NCI-H1092 (cell line): ENCODE data around the gene BMP2K.

Experiments used
- DNase-seq: peaks from one replicate; lab custom pipeline; 2025; lab: John Stamatoyannopoulos, UW

Gene BMP2K

DNA sequence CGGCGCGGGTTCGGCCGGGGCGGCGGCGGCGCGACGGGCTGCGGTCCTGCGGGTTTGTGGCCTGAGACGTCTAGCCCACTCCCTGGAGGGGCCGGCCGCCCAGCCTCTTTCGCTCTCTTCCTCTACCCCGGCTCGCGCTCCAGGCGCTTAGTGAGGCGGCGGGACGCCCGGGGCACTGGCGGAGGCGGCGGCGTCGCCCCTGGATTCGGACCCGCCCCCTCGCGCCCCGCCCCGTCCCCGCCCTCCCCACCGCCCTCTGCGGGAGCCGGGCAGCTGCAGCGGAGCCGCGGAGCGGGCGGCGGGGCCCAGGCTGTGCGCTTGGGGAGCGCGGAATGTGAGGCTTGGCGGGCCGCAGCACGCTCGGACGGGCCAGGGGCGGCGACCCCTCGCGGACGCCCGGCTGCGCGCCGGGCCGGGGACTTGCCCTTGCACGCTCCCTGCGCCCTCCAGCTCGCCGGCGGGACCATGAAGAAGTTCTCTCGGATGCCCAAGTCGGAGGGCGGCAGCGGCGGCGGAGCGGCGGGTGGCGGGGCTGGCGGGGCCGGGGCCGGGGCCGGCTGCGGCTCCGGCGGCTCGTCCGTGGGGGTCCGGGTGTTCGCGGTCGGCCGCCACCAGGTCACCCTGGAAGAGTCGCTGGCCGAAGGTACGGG lies at the start of gene BMP2K:
BMP2K (plus strand) TSS at position 272 of the 650 bp plus-strand sequence; CDS start at position 466, 194 bp downstream.
- peak; percentile 51 for DNase-seq

DNA sequence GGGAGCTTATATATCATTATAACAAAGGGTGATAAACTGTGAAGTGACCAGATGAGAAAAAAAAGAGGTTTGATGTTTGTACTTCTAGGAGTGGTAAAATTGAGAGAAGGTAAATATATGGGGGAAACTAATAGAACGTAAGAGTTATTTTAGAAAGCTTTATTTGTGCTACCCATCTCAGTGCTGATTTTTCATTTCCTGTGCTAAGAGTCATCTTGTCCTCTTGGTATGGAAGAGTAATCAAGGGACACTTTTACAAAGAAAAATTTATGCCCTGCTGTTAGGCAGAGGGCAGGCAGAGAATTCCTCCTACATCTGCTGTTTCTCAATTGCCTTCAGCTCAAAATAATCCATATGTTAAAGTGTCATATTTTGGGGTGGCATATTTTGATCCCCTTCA lies 49.6 kb upstream of the BMP2K start:
- no peak for DNase-seq

DNA sequence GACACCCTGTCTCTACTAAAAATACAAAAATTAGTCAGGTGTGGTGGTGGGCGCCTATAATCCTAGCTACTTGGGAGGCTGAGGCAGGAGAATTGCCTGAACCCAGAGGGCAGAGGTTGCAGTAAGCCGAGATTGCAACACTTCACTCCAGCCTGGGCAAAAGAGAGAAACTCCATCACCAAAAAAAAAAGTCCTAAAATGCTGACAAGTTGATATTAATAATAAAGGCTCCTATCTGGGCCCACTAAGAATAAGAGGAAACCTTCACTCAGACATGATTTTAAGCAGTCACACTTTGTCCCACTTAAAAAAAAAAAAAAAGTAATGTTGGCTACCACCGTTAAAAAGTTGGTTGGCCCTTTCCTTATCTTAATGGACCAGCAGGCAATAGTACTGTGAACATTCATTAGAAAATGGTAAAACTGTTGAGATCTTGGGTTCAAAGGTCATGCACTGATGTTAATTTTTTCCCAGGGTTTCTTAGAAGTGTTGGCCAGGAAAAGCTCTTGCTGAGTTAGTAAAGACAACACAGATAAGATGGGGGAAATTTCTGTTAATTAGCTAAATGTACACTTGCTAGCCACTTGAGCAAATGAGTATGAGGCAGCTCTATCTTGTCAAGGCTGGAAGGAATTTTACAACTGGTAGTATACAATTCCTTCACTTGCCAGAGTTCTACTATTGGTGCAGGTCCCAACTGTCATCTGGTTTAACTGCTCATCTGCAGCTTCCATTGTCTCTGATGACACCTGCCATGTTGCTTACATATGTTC lies 43.6 kb upstream of the BMP2K start:
- no peak for DNase-seq

DNA sequence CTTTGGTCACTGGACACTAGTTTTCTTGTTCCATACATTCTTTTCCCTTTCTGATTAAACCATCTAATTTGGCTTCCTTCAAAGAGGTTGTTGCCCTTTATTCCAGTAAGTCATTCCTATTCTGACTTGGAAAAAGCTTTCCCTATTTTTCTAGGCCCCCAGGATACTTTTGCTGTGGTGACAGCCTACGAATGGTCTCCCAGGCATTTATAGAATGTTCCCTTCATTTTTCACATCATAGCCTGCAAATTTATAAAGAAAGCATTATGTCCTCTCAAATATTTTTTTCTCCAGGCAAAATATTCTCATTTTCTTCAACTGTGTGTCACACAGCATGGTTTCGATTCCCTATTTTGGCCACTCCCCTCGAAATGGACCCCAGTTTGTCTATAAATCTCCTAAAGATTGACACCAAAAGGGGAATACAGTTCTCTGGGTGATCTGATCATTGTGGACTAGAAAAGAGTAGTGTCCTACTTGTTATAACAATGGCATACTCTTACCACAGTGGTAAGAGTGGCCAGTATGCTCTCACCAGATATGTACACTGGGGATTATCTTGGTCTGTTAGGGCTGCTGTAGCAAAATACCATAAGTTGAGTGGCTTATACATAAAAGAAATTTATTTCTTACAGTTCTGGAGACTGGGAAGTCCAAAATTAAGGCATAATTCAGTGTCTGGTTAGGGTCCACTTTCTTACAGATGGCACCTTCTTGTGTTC lies 41.5 kb upstream of the BMP2K start:
- DNase-seq = no peak

DNA sequence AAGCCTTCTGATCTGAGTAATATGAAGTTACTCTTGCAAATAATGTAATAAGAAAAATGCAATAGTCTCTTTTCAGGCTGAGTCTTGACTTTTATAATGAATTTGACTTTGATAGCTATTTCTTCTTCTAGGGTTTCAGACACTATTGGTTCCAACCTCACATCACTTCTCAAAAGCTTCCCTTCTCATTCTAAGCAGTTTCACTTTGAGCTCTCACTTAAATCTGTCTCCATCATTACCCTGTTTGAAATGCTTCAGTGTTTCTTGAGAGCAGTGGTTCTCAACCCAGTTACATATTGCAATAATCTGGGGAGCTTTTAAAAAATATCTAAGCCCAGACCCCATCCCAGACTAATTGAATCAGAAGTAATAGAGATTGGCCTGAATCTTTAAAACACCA lies 40.5 kb upstream of the BMP2K start:
- DNase-seq = no peak

DNA sequence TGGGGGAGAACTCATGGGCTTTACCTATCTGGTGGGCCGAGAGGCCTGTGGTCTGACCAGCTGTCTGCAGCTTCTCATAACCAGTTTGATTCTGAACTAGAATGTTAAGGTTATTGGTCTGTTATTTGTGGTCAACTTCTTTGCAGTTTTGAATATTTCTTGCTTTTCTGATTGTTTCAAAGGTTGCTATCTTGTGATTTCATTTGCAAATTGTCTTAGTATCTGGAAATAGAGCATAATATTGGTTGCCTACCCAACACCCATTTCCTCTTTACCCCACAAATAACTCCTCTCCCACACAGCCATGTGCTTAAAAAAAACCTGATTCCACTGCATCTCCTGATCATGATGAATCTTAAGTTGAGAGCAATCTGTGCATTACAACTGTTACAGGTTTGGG lies 39.1 kb upstream of the BMP2K start:
- DNase-seq = no peak

DNA sequence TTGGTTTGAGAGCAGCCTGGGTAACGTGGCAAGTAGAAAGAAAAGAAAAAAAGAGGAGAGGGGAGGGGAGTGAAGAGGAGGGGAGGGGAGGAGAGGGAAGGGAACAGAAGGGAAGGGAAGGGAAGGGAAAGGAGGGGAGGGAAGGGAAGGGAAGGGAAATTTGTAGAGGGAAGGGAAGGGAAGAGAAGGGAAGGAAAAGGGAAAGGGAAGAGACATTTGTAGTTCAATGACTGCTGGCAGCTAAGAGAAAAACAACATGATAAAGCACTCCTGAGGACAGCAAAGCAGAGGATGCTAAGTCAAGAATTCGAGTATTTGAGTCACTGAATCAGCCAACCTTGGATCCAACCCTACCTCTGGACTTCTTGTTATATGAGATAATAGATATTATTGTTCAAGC lies 38.2 kb upstream of the BMP2K start:
- no peak for DNase-seq

DNA sequence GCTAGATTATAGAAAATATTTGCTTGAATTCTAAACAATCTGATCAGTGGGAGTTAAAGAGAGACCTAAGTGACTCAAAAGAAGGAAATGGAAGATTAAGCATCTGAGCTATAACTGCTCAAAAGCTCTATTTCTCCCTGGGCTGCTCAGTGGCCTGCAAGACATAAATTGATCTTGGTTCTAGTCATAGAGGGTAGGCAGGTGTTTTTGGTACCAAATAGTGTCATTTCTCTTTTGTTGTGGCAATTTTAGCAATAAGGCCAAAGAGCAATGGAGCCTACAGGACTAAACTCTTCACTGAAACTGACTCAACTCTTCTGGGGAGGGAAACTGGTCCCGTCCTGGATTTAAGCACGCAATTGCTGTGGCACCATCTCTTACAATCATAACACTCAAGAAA lies 33.9 kb upstream of the BMP2K start:
- DNase-seq = no peak

DNA sequence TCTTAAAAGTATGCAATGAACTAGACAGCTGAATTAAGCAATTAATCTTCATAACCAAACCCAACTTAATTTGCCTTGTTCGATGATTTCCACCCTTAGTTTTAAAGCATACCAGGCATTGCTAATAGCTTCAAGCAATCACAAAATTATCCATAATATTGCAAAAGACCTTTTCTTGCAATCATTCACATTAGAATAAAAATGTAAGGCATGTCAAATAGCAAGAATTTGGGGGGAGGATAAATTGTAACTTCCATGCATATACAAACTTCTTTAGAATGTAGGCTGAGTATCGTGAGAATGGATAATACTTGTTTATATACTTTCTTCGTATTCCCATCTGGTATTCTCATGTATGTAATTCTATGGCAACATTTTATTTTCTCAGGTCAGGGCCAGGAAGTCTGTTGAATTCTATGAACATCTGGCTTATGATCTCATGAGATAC lies 28.7 kb upstream of the BMP2K start:
- no peak for DNase-seq

DNA sequence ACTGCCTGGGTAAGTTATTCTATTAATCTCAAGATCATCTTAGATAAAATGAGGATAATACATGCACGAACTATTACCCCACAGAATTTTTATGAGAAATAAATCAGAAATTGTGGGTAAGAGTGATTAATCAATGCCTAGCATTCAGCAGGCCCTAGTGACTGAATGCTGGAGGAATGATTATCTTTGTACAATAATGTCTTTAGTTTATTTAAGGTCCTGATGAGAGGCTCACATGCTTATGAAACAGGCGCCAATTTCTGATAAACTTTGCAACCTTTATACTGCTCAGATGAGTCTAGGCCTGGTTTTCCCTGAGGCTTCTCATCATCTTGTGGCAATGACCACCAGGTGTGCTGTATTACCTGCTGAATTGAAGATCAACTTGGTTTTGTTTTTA lies 27.8 kb upstream of the BMP2K start:
- DNase-seq = no peak

DNA sequence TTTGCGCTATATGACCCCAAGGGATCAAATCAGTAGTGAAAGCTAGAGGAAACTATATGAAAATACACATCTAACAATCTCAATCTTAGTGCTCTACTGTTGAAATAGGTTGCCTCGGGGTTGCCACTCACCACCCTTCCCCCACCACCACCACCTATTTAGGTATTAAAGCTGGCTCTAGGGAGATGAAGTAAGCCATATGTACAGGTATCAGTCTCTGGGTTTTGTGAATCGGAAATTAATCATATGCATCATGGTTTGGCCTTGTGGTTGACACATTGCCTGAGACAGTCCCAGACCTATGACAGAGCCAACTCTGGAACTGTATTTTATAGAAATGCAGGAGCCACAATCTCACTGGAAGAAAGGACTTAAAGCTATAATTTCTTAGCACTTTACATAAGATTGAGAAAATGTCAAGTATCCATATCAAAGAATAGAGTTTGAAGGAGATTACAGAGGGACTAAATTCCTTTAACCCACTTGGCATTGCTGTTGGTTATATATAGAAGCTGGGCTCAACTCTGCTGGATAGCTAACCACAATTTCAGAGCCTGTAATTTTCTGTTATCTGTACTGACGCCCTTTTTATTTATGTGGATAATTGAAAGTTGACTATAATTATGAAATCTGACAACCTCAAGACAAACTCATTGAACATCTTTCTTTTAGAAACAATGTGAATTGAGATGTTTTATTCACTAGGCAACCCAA lies 26.7 kb upstream of the BMP2K start:
- no peak for DNase-seq

DNA sequence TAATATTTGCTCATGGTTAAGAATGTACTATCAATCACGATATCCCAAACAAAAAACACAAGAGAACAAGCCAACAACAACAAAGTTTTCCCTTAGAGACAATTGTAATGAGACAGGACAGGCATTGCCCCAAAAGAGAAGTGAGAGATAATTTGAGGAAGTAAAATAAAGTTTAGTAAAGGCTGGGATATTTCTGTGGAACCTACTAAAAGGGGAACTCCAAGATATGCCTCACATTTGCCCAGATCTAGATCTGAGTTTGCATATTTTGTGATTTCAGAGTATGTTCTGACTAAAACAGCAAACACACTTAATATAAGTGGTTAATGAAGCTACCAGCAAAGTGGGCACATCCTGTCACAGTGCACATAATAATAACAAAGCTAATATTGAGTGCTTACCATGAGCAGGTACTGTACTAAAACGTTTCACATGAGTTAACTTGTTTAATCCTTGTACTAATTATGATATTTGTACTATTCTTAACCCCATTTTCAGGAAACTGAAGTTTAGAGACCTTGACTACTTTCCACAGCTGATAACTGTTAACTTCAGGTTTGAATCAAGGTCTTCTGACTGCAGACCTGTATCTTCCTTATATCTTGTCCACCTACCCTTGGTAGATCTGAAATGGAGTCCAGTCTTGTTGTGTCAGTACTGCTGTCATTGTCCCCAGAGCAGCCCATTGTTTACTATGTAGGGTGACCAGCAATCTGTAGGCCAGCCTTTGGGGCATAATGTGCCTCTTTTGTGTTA lies 26.0 kb upstream of the BMP2K start:
- DNase-seq = no peak

DNA sequence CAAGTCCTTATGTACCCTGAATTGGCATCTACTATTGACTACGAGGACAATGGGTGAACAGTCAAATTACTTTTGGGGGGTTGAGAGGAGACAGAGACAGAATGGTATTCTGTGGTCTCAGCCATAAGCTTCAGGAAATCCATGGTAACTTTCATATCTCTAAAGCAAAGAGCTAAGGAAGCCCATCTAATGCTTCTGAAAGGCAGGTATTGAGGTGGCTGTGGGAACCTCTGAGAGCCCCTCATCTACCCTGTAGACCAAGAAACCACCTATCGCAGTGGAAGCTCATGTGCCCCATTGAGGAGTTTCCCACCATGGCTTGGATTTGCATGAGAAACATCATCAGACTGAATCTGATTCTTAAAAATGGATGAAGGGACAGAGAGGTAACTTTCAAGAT lies 23.1 kb upstream of the BMP2K start:
- DNase-seq = no peak

DNA sequence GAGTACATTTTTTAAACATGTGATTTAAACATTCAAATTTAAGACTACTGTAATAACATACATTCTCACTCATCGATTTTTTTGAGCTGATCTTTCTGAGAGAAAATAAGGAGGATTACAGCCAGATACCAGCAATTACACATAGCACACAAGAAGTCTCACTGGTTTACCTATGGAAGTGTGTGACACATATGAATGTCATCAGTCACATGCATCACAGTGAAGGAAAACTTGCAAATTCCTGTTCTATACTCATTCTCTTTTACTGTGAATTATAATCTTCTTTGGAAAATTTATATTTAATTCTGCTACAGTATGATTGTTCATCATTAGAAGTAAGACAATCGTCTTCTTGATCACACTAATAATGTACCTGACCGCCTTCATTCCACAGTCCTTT lies 21.3 kb upstream of the BMP2K start:
- no peak for DNase-seq

DNA sequence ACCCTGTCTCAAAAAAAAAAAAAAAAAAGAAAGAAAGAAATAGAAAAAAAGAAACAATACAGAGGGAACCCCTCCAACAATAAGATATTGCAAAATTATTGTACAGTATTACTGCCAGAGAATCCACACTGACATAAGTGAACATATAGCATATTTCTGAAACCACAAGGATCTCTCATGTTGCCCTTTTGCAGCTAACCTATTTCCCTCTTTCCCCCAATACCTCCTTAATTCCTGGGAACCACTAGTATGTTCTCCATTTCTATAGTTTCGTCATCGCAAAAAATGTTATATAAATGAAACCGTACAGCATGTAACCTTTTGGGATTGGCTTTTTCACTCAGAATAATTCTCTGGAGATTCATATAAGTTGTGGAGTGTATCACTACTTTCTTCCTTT lies 20.0 kb upstream of the BMP2K start:
- DNase-seq = no peak

DNA sequence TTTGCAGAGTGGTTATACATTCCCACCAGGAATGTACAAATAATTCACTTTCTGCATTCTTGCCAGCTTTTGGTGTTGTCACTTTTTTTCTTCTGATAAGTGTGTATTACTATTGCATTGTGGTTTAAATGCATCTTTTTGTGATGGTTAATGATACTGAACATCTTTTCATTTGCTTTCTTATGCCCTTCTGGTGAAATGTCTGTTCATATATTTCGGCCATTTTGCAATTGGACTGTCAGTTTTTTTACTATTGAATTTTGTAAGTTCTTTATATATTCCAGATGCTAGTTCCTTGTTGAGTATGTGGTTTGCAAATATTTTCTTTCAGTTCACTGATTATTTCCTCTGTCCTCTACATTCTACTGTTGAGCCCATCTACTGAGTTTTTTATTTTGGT lies 19.4 kb upstream of the BMP2K start:
- no peak for DNase-seq

DNA sequence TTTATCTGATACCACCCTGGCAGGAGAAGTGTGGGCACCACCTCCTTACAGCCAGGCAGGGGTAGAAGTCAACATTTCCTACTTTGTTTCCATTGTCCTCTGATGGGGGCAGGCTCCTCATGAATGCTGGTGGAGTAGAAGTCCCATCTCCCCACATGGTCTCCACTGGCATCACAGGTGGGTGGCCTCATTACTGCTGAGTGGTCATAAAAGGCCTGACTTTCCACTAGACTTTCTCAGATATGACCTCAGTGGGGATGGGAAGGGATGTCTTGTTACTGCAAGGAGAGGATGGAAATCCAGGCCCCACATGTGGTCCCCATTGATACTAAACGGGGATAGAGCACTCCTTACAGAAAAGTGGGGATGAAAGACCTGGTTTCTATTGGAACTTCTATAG lies 18.6 kb upstream of the BMP2K start:
- no peak for DNase-seq

DNA sequence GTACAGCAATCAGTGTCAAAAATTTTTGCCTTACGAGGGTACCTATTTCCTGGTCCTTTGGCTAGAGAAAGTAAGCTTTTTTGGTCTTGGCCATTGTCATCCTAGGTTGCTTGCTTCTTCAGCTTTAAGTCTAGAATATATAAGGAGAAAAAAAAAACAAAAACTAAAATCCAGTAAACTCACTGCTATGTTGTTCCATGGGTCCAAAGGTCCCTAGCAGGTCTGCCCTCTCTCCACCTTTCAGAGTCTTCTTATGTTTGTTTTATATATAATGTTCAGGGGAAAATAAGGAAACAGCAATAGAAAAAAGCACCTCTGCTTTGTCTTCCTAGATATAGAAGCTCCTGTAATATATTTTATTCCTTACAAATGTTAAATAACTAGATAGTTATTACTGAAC lies 18.1 kb upstream of the BMP2K start:
- DNase-seq = no peak

DNA sequence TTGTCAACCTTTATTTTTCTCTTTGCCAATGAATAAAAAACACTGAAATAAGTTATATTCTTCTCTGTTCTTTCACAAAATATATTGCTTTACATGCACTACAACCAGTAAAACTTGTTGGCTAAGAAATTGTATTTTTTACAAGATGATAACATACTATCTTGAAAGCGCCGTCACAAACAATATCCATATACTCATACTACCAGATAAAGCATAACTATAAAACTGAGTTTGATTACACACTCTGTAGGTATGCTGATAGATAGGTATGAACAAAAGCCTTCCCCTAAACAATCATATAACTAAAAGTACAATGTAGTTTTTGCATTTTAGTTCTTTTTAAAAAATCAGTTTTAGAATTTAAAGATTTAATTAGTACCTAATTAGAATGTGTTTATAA lies 13.6 kb upstream of the BMP2K start:
- no peak for DNase-seq

DNA sequence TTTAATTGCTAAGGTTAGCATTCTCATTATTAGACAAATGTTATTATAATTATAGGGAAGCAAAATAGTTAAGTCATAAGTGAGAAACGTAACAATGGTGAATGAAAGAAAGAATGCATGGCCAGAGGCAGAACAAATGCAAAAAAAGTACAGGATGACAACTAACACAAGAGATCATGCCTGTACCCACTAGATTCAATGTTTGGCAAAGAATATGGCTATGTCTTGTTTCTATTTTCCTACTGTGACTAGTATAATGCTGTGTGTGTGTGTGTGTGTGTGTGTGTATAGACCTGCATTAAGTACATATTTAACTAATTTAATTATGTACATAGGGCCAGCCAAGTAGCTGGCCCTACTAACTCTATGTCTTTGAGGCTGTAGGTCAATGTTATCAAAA lies 12.9 kb upstream of the BMP2K start:
- no peak for DNase-seq

DNA sequence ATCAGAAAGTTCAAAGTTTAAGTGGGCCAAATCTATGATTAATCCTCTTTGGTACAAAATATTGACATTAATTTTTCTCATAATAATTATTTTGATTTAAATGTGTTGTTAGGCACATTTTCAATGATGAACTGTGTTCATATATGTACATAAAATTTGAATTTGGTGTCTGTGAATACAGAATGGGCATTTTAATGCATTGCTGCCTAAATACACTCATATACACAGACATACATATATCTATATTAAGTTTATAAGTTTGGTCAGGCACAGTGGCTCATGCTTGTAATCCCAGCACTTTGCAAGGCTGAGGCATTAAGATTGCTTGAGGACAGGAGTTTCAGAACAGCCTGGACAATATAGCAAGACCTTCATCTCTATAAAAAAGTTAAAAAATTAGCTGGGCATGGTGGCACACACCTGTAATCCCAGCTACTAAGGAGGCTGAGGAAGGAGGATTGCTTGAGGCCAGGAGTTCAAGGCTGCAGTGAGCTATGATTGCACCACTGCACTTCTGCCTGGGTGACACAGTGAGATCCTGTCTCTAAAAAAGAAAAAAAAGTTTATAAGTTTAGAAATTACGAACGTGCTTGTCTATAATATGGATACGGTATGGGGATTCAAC lies 12.3 kb upstream of the BMP2K start:
- no peak for DNase-seq
